ENCODE data around the gene STXBP6. TPM values are rescaled to one million over a fixed set of nuclear protein-coding genes. Genes with fewer than 3 reads are reported as not detected.

STXBP6 gene
- total RNA-seq, 1 experiment from 2014 or later = 12.3 TPM

- POLR2A ChIA-PET (ENCODE audit: unreplicated experiment) = no interaction called here
- H3F3A ChIP-seq (ENCODE audit: insufficient read depth, low read depth) = no peaks in the 10 kb centered on the region
- H2AFZ ChIP-seq = no peak overlapping the region
- TF ChIP-seq EZH2 (IDR thresholded peaks at IDR 0.05; ENCODE audit: low read depth) (no peak), CTCF (conservative IDR thresholded peaks at IDR 0.05) (no peak)
- H3K27me3 ChIP-seq (ENCODE audit: insufficient read depth, low read depth) = no peaks in the 10 kb centered on the region
- peak in 1 of 2 experiments; percentile 51 for DNase-seq
- H3K4me2 ChIP-seq = no peak overlapping the region
- no peaks in the 10 kb centered on the region for H3K9me2 ChIP-seq (ENCODE audit: insufficient read depth)
- no peaks in the 10 kb centered on the region for H3K9me3 ChIP-seq (ENCODE audit: insufficient read depth, low read depth)
- no peaks in the 10 kb centered on the region for H4K20me1 ChIP-seq (ENCODE audit: insufficient read depth)
- CTCF ChIA-PET = no interaction called here
- BruUV-seq (replicated peaks) = no TSS peak
- no peaks in the 10 kb centered on the region for H3K36me3 ChIP-seq (ENCODE audit: low read depth)
- H3K27ac ChIP-seq = no peak overlapping the region
- intact Hi-C loops (cut with micrococcal nuclease; ENCODE audit: unreplicated experiment) = no loop called here
- no peaks in the 10 kb centered on the region for H3K4me1 ChIP-seq (replicated peaks; ENCODE audit: insufficient read depth)
- no peak overlapping the region for H3K4me3 ChIP-seq
- no peaks in the 10 kb centered on the region for H3K79me2 ChIP-seq (ENCODE audit: low read depth)
Observed at GRCh38 chr14:25034803-25035681, 14.9 kb downstream of the STXBP6 start.

GRCh38 chr14:25033358-25033757, 16.6 kb downstream of the STXBP6 start:
- H3K79me2 ChIP-seq (ENCODE audit: low read depth) = no peaks in the 10 kb centered on the region
- BruUV-seq (replicated peaks) = no TSS peak
- no peak overlapping the region for H2AFZ ChIP-seq
- no peaks in the 10 kb centered on the region for H3K9me2 ChIP-seq (ENCODE audit: insufficient read depth)
- no peaks in the 10 kb centered on the region for H3K4me1 ChIP-seq (replicated peaks; ENCODE audit: insufficient read depth)
- intact Hi-C loops (cut with micrococcal nuclease; ENCODE audit: unreplicated experiment) = loop anchor here (2.0 kb wide), 1 partner anchor 227 kb away; no protein-coding TSS in a partner anchor
- H3K27me3 ChIP-seq (ENCODE audit: insufficient read depth, low read depth) = no peaks in the 10 kb centered on the region
- TF ChIP-seq CTCF (conservative IDR thresholded peaks at IDR 0.05) = no peak
- TF ChIP-seq EZH2 (IDR thresholded peaks at IDR 0.05; ENCODE audit: low read depth) = no peak
- no peaks in the 10 kb centered on the region for H3K36me3 ChIP-seq (ENCODE audit: low read depth)
- H3K4me3 ChIP-seq = no peak overlapping the region
- H3K9me3 ChIP-seq (ENCODE audit: insufficient read depth, low read depth) = no peaks in the 10 kb centered on the region
- no peak overlapping the region for H3K4me2 ChIP-seq
- H4K20me1 ChIP-seq (ENCODE audit: insufficient read depth) = no peaks in the 10 kb centered on the region
- ChIA-PET POLR2A (ENCODE audit: unreplicated experiment) (no interaction called here), CTCF (no interaction called here)
- no peak for DNase-seq
- H3F3A ChIP-seq (ENCODE audit: insufficient read depth, low read depth) = no peaks in the 10 kb centered on the region
- H3K27ac ChIP-seq = no peak overlapping the region

- H3K4me3 ChIP-seq = no peak overlapping the region
- no peaks in the 10 kb centered on the region for H3K27me3 ChIP-seq (ENCODE audit: insufficient read depth, low read depth)
- no peaks in the 10 kb centered on the region for H3K9me2 ChIP-seq (ENCODE audit: insufficient read depth)
- no peak overlapping the region for H3K4me2 ChIP-seq
- ChIA-PET POLR2A (ENCODE audit: unreplicated experiment) (no interaction called here), CTCF (no interaction called here)
- DNase-seq = no peak
- H2AFZ ChIP-seq = no peak overlapping the region
- H3K79me2 ChIP-seq (ENCODE audit: low read depth) = no peaks in the 10 kb centered on the region
- no peaks in the 10 kb centered on the region for H4K20me1 ChIP-seq (ENCODE audit: insufficient read depth)
- intact Hi-C loops (cut with micrococcal nuclease; ENCODE audit: unreplicated experiment) = loop anchor here (2.0 kb wide), 1 partner anchor 225 kb away; no protein-coding TSS in a partner anchor
- BruUV-seq (replicated peaks) = no TSS peak
- H3K36me3 ChIP-seq (ENCODE audit: low read depth) = no peaks in the 10 kb centered on the region
- no peaks in the 10 kb centered on the region for H3F3A ChIP-seq (ENCODE audit: insufficient read depth, low read depth)
- no peak overlapping the region for H3K27ac ChIP-seq
- no peaks in the 10 kb centered on the region for H3K4me1 ChIP-seq (replicated peaks; ENCODE audit: insufficient read depth)
- no peaks in the 10 kb centered on the region for H3K9me3 ChIP-seq (ENCODE audit: insufficient read depth, low read depth)
- no peak; the same call in 1 of the 2 replicates for TF ChIP-seq CTCF (conservative IDR thresholded peaks at IDR 0.05)
- no peak for TF ChIP-seq EZH2 (IDR thresholded peaks at IDR 0.05; ENCODE audit: low read depth)
Observed at GRCh38 chr14:25032092-25032784, 17.7 kb downstream of the STXBP6 start.

Measured in PC-9 (cell line).